NCI-H1930 (cell line): ENCODE measurements around the gene TECPR2.
"Not testable (repeated sequence)": the region's sequence is repeated elsewhere in the genome, so short reads cannot be mapped to it uniquely, and the experiment has no call there.

Source experiments
- DNase-seq, 2 experiments: peaks; one replicate each; lab custom pipeline; 2025; lab: John Stamatoyannopoulos, UW

TECPR2 gene

GRCh38 chr14:102509746-102510615 lies 147.2 kb downstream of the TECPR2 start, which contains the start of gene ANKRD9:
Gene ANKRD9 (minus strand): TSS chr14:102509776. CDS start chr14:102507889, 1,887 bp downstream.
- DNase-seq: peak; percentile 76 to 91

- DNase-seq: no peak
These were observed 148.1 kb downstream of the TECPR2 start for GRCh38 chr14:102510616-102511520.

- no peak for DNase-seq
These were observed 148.8 kb downstream of the TECPR2 start for GRCh38 chr14:102511538-102511937.

- DNase-seq: no peak
These were observed 150.1 kb downstream of the TECPR2 start for GRCh38 chr14:102512793-102513300.

GRCh38 chr14:102513899-102514772 lies 151.4 kb downstream of the TECPR2 start:
- DNase-seq: no peak

GRCh38 chr14:102514987-102515733 lies 152.4 kb downstream of the TECPR2 start:
- no peak for DNase-seq

- DNase-seq: peak in 1 of 2 experiments; percentile 68
These were observed 154.0 kb downstream of the TECPR2 start for GRCh38 chr14:102516531-102517391.

- no peak for DNase-seq
These were observed 154.8 kb downstream of the TECPR2 start for GRCh38 chr14:102517392-102518062.

- DNase-seq: no peak
These were observed 155.4 kb downstream of the TECPR2 start for GRCh38 chr14:102518063-102518648.

GRCh38 chr14:102519709-102520108 lies 157.0 kb downstream of the TECPR2 start:
- DNase-seq: not testable (repeated sequence)

- no peak for DNase-seq
These were observed 160.4 kb downstream of the TECPR2 start for GRCh38 chr14:102523200-102523568.

- peak in 1 of 2 experiments; percentile 22 for DNase-seq
These were observed 161.1 kb downstream of the TECPR2 start for GRCh38 chr14:102523569-102524450.

GRCh38 chr14:102524451-102525218 lies 161.9 kb downstream of the TECPR2 start:
- peak; percentile 97 to 98 for DNase-seq

- no peak for DNase-seq
These were observed 162.6 kb downstream of the TECPR2 start for GRCh38 chr14:102525219-102525928.

GRCh38 chr14:102525929-102526497 lies 163.3 kb downstream of the TECPR2 start:
- DNase-seq: no peak
